Keratinocyte (primary cell): ENCODE data around the gene CASZ1.

ENCODE experiments used
- EZH2 ChIP-seq: IDR thresholded peaks from one replicate; pipeline ENCODE4 v1.6.1; 2012; ENCODE audit warnings: inconsistent platforms, mild to moderate bottlenecking, low read length, moderate library complexity
- TF ChIP-seq, protein P1 (sequence below), 3 experiments: IDR thresholded peaks in 1 of 3; conservative IDR thresholded peaks in 1 of 3; optimal IDR thresholded peaks in 1 of 3; 2 replicates in 2 of 3; 3 replicates in 1 of 3; pipeline versions ENCODE3 to v1.5.1; 2011; ENCODE audit warnings: low read length in 3 of 3, mild to moderate bottlenecking in 3 of 3, moderate library complexity in 2 of 3, control low read depth in 1 of 3, inconsistent platforms in 1 of 3; ENCODE audit not compliant: insufficient read depth in 2 of 3; ENCODE audit errors: extremely low read depth in 1 of 3

GRCh38 chr1:10716840-10717239 is 79.6 kb downstream of the CASZ1 start:
- TF ChIP-seq, protein P1, sequence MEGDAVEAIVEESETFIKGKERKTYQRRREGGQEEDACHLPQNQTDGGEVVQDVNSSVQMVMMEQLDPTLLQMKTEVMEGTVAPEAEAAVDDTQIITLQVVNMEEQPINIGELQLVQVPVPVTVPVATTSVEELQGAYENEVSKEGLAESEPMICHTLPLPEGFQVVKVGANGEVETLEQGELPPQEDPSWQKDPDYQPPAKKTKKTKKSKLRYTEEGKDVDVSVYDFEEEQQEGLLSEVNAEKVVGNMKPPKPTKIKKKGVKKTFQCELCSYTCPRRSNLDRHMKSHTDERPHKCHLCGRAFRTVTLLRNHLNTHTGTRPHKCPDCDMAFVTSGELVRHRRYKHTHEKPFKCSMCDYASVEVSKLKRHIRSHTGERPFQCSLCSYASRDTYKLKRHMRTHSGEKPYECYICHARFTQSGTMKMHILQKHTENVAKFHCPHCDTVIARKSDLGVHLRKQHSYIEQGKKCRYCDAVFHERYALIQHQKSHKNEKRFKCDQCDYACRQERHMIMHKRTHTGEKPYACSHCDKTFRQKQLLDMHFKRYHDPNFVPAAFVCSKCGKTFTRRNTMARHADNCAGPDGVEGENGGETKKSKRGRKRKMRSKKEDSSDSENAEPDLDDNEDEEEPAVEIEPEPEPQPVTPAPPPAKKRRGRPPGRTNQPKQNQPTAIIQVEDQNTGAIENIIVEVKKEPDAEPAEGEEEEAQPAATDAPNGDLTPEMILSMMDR (optimal IDR thresholded peaks at IDR 0.05 in 1 of 3, IDR thresholded peaks at IDR 0.05 in 1 of 3, conservative IDR thresholded peaks at IDR 0.05 in 1 of 3; ENCODE audit: extremely low read depth in 1 of 3, insufficient read depth in 2 of 3, low read length in 3 of 3), result no peak
- TF ChIP-seq EZH2, result no peak
